IPS-15b (cell line): ENCODE results near the gene PLEKHM2.

Source experiments
- H3K27me3 ChIP-seq: one replicate; pipeline ENCODE4 v1.6.1; 2013; ENCODE audit warnings: low read length; ENCODE audit not compliant: control insufficient read depth, insufficient read depth
- H3K36me3 ChIP-seq: one replicate; pipeline ENCODE4 v1.6.1; 2013; ENCODE audit warnings: low read length; ENCODE audit not compliant: control insufficient read depth, insufficient read depth
- H3K4me1 ChIP-seq: one replicate; pipeline ENCODE4 v1.6.1; 2013; ENCODE audit warnings: mild to moderate bottlenecking, low read length; ENCODE audit not compliant: control insufficient read depth, insufficient read depth
- H3K4me3 ChIP-seq: one replicate; pipeline ENCODE4 v1.5.1; 2013; ENCODE audit warnings: low read depth, low read length
- H3K9ac ChIP-seq: one replicate; pipeline ENCODE4 v1.6.1; 2013; ENCODE audit warnings: low read depth, mild to moderate bottlenecking, low read length
- H3K9me3 ChIP-seq: one replicate; pipeline ENCODE4 v1.6.1; 2013; ENCODE audit warnings: mild to moderate bottlenecking, low read length; ENCODE audit not compliant: control insufficient read depth, insufficient read depth

PLEKHM2 gene

DNA sequence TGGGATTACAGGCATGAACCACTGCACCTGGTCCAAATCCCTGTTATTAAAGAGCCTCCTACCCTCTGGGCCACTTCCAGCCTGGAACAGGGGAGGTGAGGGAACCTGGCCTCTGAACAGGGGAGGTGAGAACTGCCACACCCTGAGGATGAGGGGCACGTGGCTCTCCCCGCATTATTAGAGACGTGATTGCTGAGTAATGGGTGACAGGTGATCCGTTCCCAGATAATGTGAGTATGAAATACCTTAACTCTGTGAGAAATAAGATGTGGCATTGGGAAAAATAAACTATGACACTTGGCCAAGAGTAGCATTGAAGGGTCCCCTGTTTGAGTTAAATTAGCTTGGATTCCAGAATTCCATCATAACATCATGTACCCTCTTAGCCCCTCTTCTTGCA is 38.3 kb downstream of the PLEKHM2 start:
- Histone ChIP-seq H3K36me3 (peaks cover 38% of the 10 kb centered on the region), H3K9ac (no peak overlapping the region), H3K27me3 (no peaks in the 10 kb centered on the region), H3K4me1 (no peaks in the 10 kb centered on the region), H3K9me3 (no peaks in the 10 kb centered on the region), H3K4me3 (no peak overlapping the region)

DNA sequence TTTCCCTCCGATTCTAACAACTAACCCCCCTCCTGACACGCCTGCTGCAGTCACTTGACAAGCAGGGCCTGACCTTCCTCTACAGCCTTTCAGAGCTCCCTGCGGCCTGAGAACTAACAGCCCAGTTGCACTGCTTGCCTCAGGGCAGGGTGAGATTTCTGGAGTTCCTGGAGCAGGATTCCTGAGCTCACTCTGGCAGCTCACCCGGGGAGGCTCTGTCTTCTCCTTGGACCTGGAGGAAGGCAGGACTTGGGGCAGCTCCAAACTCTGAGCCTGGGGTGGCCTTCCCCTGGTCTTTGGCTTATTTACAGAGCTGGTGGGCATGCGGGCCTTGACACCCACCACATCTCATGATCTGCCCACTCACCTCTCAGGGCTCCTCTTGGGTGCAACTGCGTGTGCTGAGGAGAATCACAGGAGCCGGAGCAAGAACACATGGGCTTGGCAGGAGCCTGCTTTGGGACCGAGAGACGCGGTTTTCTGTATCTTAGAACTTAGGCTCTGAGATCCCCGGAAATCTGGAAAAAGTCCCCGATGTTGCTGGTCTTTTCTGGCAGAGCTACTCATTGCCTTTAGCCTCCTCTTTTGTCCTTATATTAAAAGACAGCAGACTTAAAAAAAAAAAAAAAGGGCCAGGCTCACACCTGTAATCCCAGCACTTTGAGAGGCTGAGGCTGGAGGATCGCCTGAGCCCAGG is 38.9 kb downstream of the PLEKHM2 start:
- H3K4me3 ChIP-seq = no peak overlapping the region
- no peaks in the 10 kb centered on the region for H3K4me1 ChIP-seq
- H3K36me3 ChIP-seq = peaks cover 38% of the 10 kb centered on the region
- no peak overlapping the region for H3K9ac ChIP-seq
- no peaks in the 10 kb centered on the region for H3K27me3 ChIP-seq
- no peaks in the 10 kb centered on the region for H3K9me3 ChIP-seq

- Histone ChIP-seq H3K4me1 (no peaks in the 10 kb centered on the region), H3K9ac (no peak overlapping the region), H3K9me3 (no peaks in the 10 kb centered on the region), H3K36me3 (peaks cover 39% of the 10 kb centered on the region), H3K27me3 (no peaks in the 10 kb centered on the region), H3K4me3 (no peak overlapping the region)
These were observed 39.6 kb downstream of the PLEKHM2 start for GRCh38 chr1:15723631-15724246.

DNA sequence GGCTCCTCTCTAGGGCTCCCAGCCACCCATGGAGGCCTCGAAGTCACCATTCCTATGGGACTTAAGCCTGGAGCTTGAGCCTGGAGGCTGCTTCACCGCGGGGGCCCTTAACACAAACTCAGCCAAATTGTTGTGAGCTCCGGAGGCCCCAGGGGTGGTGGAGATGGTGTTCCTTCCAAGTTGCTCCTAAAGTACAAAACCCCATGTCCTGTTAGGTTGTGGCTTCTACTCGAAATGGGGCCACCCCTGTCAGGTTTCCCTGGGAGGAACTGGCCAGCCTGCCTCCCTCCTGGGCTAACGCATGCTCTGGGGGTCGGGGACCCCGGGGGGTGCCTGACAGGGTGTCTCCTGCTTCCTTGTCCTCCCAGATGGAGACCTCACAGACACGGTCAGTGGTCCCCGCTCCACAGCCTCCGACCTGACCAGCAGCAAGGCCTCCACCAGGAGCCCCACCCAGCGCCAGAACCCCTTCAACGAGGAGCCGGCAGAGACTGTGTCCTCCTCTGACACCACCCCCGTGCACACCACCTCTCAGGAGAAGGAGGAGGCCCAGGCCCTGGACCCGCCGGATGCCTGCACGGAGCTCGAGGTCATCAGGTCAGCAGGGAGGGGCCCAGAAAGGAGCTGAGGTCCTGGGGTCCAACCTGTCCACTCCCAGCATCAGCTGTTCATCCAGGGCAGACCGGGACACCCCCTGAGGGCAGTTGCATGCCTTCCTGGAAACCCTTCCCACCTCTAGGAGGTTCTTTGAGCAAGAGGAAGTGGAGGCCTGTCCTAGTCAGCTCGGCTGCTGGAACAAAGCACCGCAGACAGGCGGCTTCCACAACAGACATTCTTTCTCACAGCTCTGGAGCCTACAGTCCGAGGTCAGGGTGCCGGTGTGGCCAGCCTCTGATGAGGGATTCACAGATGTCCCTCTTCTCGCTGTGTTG is 41.1 kb downstream of the PLEKHM2 start:
- H3K4me1 ChIP-seq = no peaks in the 10 kb centered on the region
- H3K36me3 ChIP-seq = peaks cover 36% of the 10 kb centered on the region
- no peaks in the 10 kb centered on the region for H3K27me3 ChIP-seq
- H3K4me3 ChIP-seq = no peak overlapping the region
- H3K9me3 ChIP-seq = no peaks in the 10 kb centered on the region
- no peak overlapping the region for H3K9ac ChIP-seq

DNA sequence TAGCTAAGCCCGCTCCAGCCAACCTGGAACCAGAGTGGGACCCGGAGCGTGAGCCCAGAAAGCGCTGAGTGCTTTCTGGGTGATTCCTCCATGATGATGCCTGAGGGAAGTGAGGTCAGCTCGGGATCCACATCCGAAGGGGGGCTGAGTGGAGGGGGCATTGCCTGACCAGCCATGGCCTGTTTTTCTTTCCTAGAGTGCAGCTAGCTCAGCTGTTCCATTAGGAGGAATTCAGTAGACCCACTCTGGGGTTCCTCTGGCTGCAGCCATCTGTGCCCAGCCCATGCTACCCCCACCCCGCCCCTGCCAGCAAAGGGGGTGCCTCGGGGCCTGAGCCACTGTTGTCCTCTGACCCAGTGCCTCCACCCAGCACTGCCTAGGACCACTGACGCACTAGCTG is 42.4 kb downstream of the PLEKHM2 start:
- H3K36me3 ChIP-seq = peaks cover 48% of the 10 kb centered on the region
- H3K4me1 ChIP-seq = no peaks in the 10 kb centered on the region
- H3K4me3 ChIP-seq = no peak overlapping the region
- H3K9ac ChIP-seq = no peak overlapping the region
- no peaks in the 10 kb centered on the region for H3K27me3 ChIP-seq
- H3K9me3 ChIP-seq = no peaks in the 10 kb centered on the region

- no peak overlapping the region for H3K9ac ChIP-seq
- no peaks in the 10 kb centered on the region for H3K9me3 ChIP-seq
- peaks cover 51% of the 10 kb centered on the region for H3K36me3 ChIP-seq
- H3K4me3 ChIP-seq = no peak overlapping the region
- H3K4me1 ChIP-seq = no peaks in the 10 kb centered on the region
- no peaks in the 10 kb centered on the region for H3K27me3 ChIP-seq
These were observed 42.9 kb downstream of the PLEKHM2 start for GRCh38 chr1:15727021-15727420.

- H3K4me3 ChIP-seq = no peak overlapping the region
- H3K36me3 ChIP-seq = peaks cover 55% of the 10 kb centered on the region
- H3K9ac ChIP-seq = no peak overlapping the region
- no peaks in the 10 kb centered on the region for H3K9me3 ChIP-seq
- H3K4me1 ChIP-seq = no peaks in the 10 kb centered on the region
- H3K27me3 ChIP-seq = no peaks in the 10 kb centered on the region
These were observed 43.3 kb downstream of the PLEKHM2 start for GRCh38 chr1:15727424-15727823.

- Histone ChIP-seq H3K4me1 (no peaks in the 10 kb centered on the region), H3K4me3 (no peak overlapping the region), H3K27me3 (no peaks in the 10 kb centered on the region), H3K36me3 (peaks cover 60% of the 10 kb centered on the region), H3K9ac (no peak overlapping the region), H3K9me3 (no peaks in the 10 kb centered on the region)
These were observed 43.9 kb downstream of the PLEKHM2 start for GRCh38 chr1:15727866-15728534.

- Histone ChIP-seq H3K9me3 (no peaks in the 10 kb centered on the region), H3K4me3 (no peak overlapping the region), H3K9ac (no peak overlapping the region), H3K36me3 (peaks cover 63% of the 10 kb centered on the region), H3K27me3 (no peaks in the 10 kb centered on the region), H3K4me1 (no peaks in the 10 kb centered on the region)
These were observed 45.0 kb downstream of the PLEKHM2 start for GRCh38 chr1:15728937-15729657.

GRCh38 chr1:15730423-15730822 is 46.3 kb downstream of the PLEKHM2 start:
- peaks cover 61% of the 10 kb centered on the region for H3K36me3 ChIP-seq
- H3K9ac ChIP-seq = no peak overlapping the region

GRCh38 chr1:15730936-15731335 is 46.8 kb downstream of the PLEKHM2 start:
- H3K4me3 ChIP-seq = no peak overlapping the region
- H3K9me3 ChIP-seq = no peaks in the 10 kb centered on the region
- no peaks in the 10 kb centered on the region for H3K4me1 ChIP-seq
- no peaks in the 10 kb centered on the region for H3K27me3 ChIP-seq
- peaks cover 56% of the 10 kb centered on the region for H3K36me3 ChIP-seq
- H3K9ac ChIP-seq = no peak overlapping the region

More at GRCh38 chr1:15730423-15730822, 46.3 kb downstream of the PLEKHM2 start:
- Histone ChIP-seq H3K9me3 (no peaks in the 10 kb centered on the region), H3K27me3 (no peaks in the 10 kb centered on the region), H3K4me1 (no peaks in the 10 kb centered on the region), H3K4me3 (no peak overlapping the region)
